WTC11 (cell line): ENCODE data around the gene RBM39. TPM values are rescaled to one million over a fixed set of nuclear protein-coding genes. Genes with fewer than 3 reads are reported as not detected.

ENCODE experiments used
- ATAC-seq: fragments of 200-7000 bp; cut with Tn5 transposase; 2 replicates; pipeline ENCODE4 v1.10.0; 2021; ENCODE audit warnings: mild to moderate bottlenecking, moderate library complexity
- CTCF ChIA-PET: fragments of 300-600 bp; sonication (Branson Sonifier 250); formaldehyde crosslinking; loops from one replicate; lab custom pipeline; 2021; ENCODE audit warnings: antibody characterized with exemption; lab: Charles Lee
- POLR2A ChIA-PET: fragments of 350-600 bp; sonication (Branson Sonifier 250); formaldehyde crosslinking; loops from one replicate; lab custom pipeline; 2021; ENCODE audit warnings: antibody characterized with exemption; lab: Charles Lee
- DNase-seq: peaks from one replicate; pipeline ENCODE4 v3.0.0; 2021; ENCODE audit warnings: low spot score
- H3K27ac Mint-ChIP-seq: 2 replicates; pipeline ENCODE4 v1.8.0; 2021; ENCODE audit warnings: mixed read lengths
- H3K27me3 Mint-ChIP-seq: 2 replicates; pipeline ENCODE4 v1.8.0; 2021; ENCODE audit warnings: low read depth, mild to moderate bottlenecking, moderate library complexity, mixed read lengths
- H3K36me3 Mint-ChIP-seq: 2 replicates; pipeline ENCODE4 v1.8.0; 2021; ENCODE audit warnings: mixed read lengths
- H3K4me1 Mint-ChIP-seq: 2 replicates; pipeline ENCODE4 v1.8.0; 2022; ENCODE audit warnings: mixed read lengths
- H3K4me3 Mint-ChIP-seq: 2 replicates; pipeline ENCODE4 v1.8.0; 2021; ENCODE audit warnings: mild to moderate bottlenecking, moderate library complexity, mixed read lengths
- H3K9me3 Mint-ChIP-seq: 2 replicates; pipeline ENCODE4 v1.8.0; 2021; ENCODE audit warnings: mixed read lengths
- E2F1 ChIP-seq: sonication (generic); formaldehyde crosslinking; IDR thresholded peaks from 2 replicates; pipeline ENCODE4 v1.8.0; 2022; ENCODE audit warnings: mild to moderate bottlenecking, missing genetic modification reagents
- ERG ChIP-seq: fragments of 250-450 bp; sonication (Bioruptor Pico); IDR thresholded peaks from 2 replicates; pipeline ENCODE4 v1.8.0; 2021; ENCODE audit warnings: mild to moderate bottlenecking
- FOXK1 ChIP-seq: sonication (generic); formaldehyde crosslinking; IDR thresholded peaks from 2 replicates; pipeline ENCODE4 v1.8.0; 2022; ENCODE audit warnings: mild to moderate bottlenecking, moderate library complexity, missing genetic modification reagents
- HMGXB4 ChIP-seq: sonication (generic); formaldehyde crosslinking; IDR thresholded peaks from 2 replicates; pipeline ENCODE4 v1.8.1; 2023; ENCODE audit warnings: mild to moderate bottlenecking, moderate library complexity, missing genetic modification reagents
- MLX ChIP-seq: sonication (generic); formaldehyde crosslinking; IDR thresholded peaks from 2 replicates; pipeline ENCODE4 v1.8.1; 2023; ENCODE audit warnings: mild to moderate bottlenecking, missing genetic modification reagents, moderate library complexity
- NFATC4 ChIP-seq: fragments of 250-450 bp; sonication (Bioruptor Pico); IDR thresholded peaks from 2 replicates; pipeline ENCODE4 v1.9.0; 2021; ENCODE audit warnings: mild to moderate bottlenecking
- ZBTB21 ChIP-seq: sonication (generic); formaldehyde crosslinking; IDR thresholded peaks from 2 replicates; pipeline ENCODE4 v1.8.1; 2023; ENCODE audit warnings: mild to moderate bottlenecking, missing genetic modification reagents, borderline replicate concordance
- ZBTB43 ChIP-seq: sonication (generic); formaldehyde crosslinking; IDR thresholded peaks from 2 replicates; pipeline ENCODE4 v1.8.1; 2023; ENCODE audit warnings: mild to moderate bottlenecking, missing genetic modification reagents
- ZNF263 ChIP-seq: sonication (generic); formaldehyde crosslinking; IDR thresholded peaks from 2 replicates; pipeline ENCODE4 v1.8.1; 2022; ENCODE audit warnings: low read depth, mild to moderate bottlenecking, moderate library complexity, missing genetic modification reagents
- ZNF416 ChIP-seq: fragments of 250-450 bp; sonication (Bioruptor Pico); IDR thresholded peaks from 2 replicates; pipeline ENCODE4 v1.9.0; 2021; ENCODE audit warnings: mild to moderate bottlenecking, inconsistent platforms
- ZNF671 ChIP-seq: fragments of 250-450 bp; sonication (Bioruptor Pico); IDR thresholded peaks from 2 replicates; pipeline ENCODE4 v1.8.0; 2021; ENCODE audit warnings: mild to moderate bottlenecking
- total RNA-seq: library from RNA; stranded (reverse); gene quantifications from 3 replicates; pipeline ENCODE4 v1.2.3, GENCODE V29; 2021
- TF ChIP-seq, protein P1 (sequence below): sonication (generic); formaldehyde crosslinking; IDR thresholded peaks from 2 replicates; pipeline ENCODE4 v1.8.0; 2022; ENCODE audit warnings: mild to moderate bottlenecking, missing genetic modification reagents
- TF ChIP-seq, protein P2 (sequence below): sonication (generic); formaldehyde crosslinking; IDR thresholded peaks from 2 replicates; pipeline ENCODE4 v1.8.1; 2023; ENCODE audit warnings: mild to moderate bottlenecking, missing genetic modification reagents
- TF ChIP-seq, protein P3 (sequence below): sonication (generic); formaldehyde crosslinking; IDR thresholded peaks from 2 replicates; pipeline ENCODE4 v1.8.0; 2022; ENCODE audit warnings: mild to moderate bottlenecking, missing genetic modification reagents
- TF ChIP-seq, protein P4 (sequence below): fragments of 200-600 bp; IDR thresholded peaks from 2 replicates; pipeline ENCODE4 v1.8.0; 2022; ENCODE audit warnings: antibody characterized with exemption

RBM39 gene
- total RNA-seq, 1 experiment from 2014 or later: 231 TPM

DNA sequence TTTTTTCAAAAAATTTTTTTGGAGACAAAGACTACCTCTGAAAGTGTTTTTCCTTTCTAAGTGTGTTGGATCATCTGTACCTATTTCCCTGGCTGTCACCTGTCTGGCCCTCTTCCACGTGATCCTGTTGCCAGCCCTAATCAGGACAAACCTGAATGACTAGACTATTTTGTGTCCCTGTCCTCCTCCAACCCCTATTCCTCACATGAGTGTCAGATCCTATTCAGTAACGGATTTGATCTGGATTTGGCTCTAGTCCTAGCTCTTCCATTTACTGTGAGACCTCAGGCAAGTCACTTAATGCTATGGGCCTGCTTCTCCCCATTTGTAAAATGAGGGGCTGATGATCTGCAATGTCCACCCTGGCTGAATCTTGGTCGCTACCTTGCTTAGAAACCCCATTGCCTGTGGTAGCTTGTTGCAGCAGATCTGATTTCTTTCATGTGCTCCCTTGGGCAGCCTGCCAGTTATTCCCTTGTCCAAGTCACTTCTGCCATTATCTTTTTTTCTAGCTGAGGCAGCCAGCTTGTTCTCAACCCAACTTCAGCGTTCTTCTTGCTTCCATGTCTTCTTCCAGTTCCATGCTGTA lies 34.5 kb upstream of the RBM39 start:
- DNase-seq: no peak
- H3K4me3 Mint-ChIP-seq: no peak overlapping the region
- TF ChIP-seq ZBTB43 (CRISPR knock-in tag): no peak
- no peak for TF ChIP-seq ZNF416 (CRISPR knock-in tag)
- no peak for TF ChIP-seq ERG
- TF ChIP-seq HMGXB4: no peak
- TF ChIP-seq ZBTB21: no peak
- TF ChIP-seq, protein P1, sequence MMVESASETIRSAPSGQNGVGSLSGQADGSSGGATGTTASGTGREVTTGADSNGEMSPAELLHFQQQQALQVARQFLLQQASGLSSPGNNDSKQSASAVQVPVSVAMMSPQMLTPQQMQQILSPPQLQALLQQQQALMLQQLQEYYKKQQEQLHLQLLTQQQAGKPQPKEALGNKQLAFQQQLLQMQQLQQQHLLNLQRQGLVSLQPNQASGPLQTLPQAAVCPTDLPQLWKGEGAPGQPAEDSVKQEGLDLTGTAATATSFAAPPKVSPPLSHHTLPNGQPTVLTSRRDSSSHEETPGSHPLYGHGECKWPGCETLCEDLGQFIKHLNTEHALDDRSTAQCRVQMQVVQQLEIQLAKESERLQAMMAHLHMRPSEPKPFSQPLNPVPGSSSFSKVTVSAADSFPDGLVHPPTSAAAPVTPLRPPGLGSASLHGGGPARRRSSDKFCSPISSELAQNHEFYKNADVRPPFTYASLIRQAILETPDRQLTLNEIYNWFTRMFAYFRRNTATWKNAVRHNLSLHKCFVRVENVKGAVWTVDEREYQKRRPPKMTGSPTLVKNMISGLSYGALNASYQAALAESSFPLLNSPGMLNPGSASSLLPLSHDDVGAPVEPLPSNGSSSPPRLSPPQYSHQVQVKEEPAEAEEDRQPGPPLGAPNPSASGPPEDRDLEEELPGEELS (CRISPR knock-in tag): no peak
- TF ChIP-seq E2F1 (CRISPR knock-in tag): no peak
- TF ChIP-seq MLX (CRISPR knock-in tag): no peak
- TF ChIP-seq, protein P2, sequence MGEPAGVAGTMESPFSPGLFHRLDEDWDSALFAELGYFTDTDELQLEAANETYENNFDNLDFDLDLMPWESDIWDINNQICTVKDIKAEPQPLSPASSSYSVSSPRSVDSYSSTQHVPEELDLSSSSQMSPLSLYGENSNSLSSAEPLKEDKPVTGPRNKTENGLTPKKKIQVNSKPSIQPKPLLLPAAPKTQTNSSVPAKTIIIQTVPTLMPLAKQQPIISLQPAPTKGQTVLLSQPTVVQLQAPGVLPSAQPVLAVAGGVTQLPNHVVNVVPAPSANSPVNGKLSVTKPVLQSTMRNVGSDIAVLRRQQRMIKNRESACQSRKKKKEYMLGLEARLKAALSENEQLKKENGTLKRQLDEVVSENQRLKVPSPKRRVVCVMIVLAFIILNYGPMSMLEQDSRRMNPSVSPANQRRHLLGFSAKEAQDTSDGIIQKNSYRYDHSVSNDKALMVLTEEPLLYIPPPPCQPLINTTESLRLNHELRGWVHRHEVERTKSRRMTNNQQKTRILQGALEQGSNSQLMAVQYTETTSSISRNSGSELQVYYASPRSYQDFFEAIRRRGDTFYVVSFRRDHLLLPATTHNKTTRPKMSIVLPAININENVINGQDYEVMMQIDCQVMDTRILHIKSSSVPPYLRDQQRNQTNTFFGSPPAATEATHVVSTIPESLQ (CRISPR knock-in tag): no peak
- no peak for TF ChIP-seq FOXK1 (CRISPR knock-in tag)
- TF ChIP-seq, protein P3, sequence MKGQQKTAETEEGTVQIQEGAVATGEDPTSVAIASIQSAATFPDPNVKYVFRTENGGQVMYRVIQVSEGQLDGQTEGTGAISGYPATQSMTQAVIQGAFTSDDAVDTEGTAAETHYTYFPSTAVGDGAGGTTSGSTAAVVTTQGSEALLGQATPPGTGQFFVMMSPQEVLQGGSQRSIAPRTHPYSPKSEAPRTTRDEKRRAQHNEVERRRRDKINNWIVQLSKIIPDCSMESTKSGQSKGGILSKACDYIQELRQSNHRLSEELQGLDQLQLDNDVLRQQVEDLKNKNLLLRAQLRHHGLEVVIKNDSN: no peak
- no peak for TF ChIP-seq ZNF671 (CRISPR knock-in tag)
- TF ChIP-seq, protein P4, sequence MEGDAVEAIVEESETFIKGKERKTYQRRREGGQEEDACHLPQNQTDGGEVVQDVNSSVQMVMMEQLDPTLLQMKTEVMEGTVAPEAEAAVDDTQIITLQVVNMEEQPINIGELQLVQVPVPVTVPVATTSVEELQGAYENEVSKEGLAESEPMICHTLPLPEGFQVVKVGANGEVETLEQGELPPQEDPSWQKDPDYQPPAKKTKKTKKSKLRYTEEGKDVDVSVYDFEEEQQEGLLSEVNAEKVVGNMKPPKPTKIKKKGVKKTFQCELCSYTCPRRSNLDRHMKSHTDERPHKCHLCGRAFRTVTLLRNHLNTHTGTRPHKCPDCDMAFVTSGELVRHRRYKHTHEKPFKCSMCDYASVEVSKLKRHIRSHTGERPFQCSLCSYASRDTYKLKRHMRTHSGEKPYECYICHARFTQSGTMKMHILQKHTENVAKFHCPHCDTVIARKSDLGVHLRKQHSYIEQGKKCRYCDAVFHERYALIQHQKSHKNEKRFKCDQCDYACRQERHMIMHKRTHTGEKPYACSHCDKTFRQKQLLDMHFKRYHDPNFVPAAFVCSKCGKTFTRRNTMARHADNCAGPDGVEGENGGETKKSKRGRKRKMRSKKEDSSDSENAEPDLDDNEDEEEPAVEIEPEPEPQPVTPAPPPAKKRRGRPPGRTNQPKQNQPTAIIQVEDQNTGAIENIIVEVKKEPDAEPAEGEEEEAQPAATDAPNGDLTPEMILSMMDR: no peak
- TF ChIP-seq ZNF263: no peak
- no peak for TF ChIP-seq NFATC4 (CRISPR knock-in tag)
- TF ChIP-seq, all 79 proteins: peak for 0
- CTCF ChIA-PET: no interaction called here
- no peak for ATAC-seq
- Mint-ChIP-seq H3K9me3 (peaks cover under 1% of the 10 kb centered on the region), H3K27ac (peak overlapping the region; percentile 85), H3K36me3 (peaks cover 14% of the 10 kb centered on the region), H3K27me3 (peaks cover 2% of the 10 kb centered on the region), H3K4me1 (peaks cover 29% of the 10 kb centered on the region)
- POLR2A ChIA-PET: no interaction called here
